NCI-H1048 (cell line): ENCODE measurements around the gene CHORDC1.
"Not testable (repeated sequence)": the region's sequence is repeated elsewhere in the genome, so short reads cannot be mapped to it uniquely, and the experiment has no call there.

Source experiments
- DNase-seq: peaks from one replicate; lab custom pipeline; 2025; lab: John Stamatoyannopoulos, UW

Gene CHORDC1

DNA sequence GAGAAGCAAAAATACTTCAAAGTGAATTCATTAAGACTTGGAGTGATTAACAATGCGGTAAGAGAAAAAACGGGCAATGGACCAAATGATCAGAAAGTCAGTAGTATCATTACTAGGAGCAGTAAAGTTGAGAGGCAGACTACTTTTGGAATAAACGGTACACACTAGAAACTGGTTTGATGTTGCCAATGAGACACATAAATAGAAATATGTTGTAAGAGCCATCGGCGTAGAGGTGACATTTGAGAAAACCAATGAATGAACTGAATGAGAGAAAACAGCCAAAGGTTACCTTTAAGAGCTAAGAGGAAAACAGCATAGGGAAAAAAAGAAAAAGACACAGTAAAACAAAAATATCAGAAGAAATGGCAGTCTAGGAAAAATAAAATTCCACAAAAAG lies 6.2 kb downstream of the CHORDC1 start:
- no peak for DNase-seq

- no peak for DNase-seq
These were observed 9.5 kb downstream of the CHORDC1 start for GRCh38 chr11:90213322-90213721.

DNA sequence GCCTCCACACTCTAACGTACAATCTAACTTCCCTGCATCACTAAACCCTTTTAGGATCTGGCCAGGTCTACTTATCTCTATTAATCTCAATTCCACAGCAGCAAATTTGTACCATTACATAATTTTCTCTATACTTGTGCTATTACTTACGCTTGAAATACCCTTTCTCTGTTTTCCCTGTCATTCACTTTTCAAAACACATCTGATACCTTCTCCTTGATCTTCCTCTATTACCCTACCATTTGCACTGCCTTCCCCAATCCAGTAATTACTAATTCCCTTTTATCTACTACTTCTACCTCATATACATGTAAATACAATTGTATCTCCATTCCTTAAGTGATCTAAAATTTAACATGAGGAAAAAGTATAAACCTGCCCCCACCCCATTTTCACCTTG lies 14.0 kb downstream of the CHORDC1 start:
- no peak for DNase-seq

GRCh38 chr11:90207992-90208391 lies 14.9 kb downstream of the CHORDC1 start:
- DNase-seq: not testable (repeated sequence)

GRCh38 chr11:90204832-90205646 lies 17.8 kb downstream of the CHORDC1 start:
- DNase-seq: peak; percentile 7

DNA sequence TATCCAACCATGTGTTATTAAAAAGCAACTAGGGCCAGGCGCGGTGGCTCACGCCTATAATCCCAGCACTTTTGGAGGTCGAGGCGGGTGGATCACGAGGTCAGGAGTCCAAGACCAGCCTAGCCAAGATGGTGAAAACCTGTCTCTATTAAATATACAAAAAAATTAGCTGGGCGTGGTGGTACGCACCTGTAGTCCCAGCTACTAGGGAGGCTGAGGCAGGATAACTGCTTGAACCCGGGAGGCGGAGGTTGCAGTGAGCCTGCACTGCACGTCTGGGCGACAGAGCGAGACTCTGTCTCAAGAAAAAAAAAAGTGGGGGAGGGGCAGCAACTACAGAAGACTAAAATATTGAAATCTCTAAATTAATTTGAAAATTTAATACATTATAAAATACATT lies 18.4 kb downstream of the CHORDC1 start:
- no peak for DNase-seq

- DNase-seq: no peak
These were observed 20.5 kb downstream of the CHORDC1 start for GRCh38 chr11:90202342-90202741.

- DNase-seq: no peak
These were observed 25.5 kb downstream of the CHORDC1 start for GRCh38 chr11:90197377-90197776.

DNA sequence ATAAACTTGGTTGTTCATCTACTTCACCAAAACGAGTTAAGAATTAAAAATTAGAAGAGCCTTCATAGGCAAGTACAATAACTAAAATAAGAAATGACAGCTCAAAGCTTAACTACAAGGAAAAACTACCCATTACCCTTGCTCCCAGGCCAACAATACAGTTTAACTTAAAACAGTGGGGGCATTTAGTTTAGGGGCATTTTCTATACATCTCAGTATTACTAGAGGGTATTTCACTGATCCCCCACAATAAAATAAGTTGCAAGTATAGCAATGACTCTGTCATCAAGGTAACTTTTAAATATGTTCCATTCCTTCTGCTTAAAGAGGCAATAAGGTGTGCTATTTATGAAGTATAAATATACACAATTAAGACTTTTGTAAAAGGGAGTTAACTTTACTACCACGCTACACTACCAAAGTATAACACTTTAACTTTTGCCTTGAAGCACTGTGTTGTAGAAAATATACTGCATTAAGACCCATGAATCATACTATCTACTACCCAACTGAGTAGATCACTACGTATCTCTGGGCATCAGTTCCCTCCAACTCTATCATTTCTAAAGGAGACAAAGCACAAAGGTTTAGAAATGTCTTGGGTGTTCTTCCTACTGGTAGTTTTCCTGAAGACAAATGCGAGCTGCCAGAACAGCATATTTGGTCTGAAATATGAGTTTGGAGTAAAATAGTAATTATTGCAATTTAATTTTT lies 29.8 kb downstream of the CHORDC1 start:
- no peak for DNase-seq

DNA sequence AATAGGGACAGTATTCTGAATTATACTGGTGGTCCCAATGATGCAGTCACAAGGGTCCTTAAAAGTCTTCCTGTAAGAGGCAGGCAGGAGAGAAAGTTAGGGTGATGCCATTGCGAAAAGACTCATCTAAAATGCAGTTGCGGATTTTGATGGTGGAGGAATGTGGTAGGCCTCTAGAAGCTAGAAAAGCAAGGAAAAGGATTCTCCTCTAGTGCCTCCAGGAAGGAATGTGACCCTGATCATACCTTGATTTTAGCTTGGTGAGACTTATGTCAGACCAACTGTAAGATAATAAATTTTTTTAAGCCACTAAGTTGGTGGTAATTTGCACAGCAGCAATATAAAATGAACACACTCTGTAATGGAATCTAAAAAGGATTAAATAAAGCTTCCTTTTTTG lies 33.8 kb downstream of the CHORDC1 start:
- DNase-seq: no peak

GRCh38 chr11:90187839-90188238 lies 35.0 kb downstream of the CHORDC1 start:
- no peak for DNase-seq

DNA sequence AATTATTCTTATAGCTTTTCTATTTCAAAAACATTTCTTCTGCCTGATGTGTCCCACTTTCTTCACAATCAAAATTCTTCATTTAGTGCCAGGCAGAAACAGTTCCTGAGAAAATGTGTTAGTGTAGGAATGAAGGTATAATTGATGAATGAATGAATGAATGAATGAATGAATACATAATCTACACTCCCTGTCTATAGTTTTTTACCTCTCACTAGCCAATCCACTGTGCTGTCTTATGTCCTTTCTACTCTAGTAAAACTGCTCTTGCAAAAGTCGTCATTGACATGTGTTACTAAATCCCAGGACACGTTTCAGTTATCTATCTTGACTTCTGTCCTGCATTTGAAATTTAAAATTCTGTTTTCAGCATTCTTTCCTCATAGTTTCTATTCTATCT lies 42.9 kb downstream of the CHORDC1 start:
- DNase-seq: no peak

DNA sequence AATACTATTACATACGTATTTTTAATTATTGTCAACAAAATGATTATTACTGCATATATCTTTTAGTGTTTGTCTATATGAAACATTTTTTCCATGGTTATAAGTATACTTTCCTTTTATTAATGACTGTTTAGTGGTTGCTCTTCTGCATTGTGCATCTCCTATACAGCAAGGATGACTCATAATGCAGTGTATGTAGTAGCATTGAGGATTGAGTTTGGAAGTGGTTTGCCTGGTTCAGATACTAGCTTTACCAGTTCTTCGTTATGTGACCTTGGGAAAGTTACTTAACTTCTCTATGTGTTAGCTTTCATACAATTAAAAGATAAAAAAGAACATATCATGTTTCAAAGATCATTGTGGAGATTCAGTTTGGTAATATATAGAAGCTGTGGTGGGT lies 44.1 kb downstream of the CHORDC1 start:
- no peak for DNase-seq

DNA sequence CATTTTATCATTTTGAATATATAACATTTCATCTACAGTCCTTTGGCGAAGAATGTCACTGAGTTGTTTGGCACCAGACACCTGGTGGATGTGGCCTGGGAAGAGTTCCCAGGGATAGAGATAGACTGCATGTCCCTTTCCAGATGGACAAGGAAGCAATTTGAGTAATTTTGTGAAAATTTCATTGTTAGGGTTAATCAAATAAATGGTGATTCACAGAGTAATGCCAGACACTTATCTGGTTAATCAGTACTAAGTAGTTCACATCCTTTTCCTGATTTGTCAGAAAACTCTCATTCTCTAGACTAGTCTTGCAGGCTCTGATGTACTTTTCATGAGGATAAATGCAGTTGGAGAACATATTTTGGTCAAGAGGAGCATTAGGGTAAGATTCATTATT lies 46.8 kb downstream of the CHORDC1 start:
- DNase-seq: no peak

DNA sequence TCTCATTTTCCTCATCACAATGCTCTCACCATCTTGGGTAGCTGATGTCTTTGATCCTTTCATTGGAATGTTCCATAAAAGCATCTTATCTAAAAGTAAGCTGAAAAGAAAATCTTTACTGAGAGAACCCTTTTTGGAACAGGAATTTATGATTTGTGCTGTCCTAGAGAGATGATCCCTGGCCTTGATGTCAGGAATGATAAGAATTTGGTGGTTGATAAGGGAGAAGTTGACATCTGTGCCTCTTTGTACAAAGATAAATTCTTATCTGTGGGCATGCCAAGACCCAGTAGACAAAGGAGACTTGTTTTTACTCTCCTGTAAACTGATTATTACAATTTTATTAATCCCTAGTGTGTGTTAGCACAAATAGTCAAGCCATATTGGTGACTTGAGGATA lies 51.5 kb downstream of the CHORDC1 start:
- DNase-seq: no peak

DNA sequence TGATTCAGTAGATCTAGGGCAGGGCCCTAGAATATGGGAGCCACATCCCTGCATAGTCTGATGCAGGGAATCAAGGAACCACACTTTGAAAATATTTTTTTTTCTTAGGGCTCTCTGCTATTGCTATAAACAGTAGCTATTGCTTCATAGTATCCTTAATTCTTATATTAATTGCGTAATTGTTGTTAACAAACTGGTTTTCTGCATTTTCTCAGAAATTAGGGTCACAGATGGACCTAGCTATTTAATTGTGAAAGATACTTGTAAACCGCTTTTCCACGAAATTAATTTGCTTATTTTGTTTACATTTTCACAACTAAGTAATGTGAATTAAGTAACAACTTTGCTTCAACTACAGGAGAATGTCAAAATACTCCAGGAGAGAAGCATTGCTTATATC lies 54.3 kb downstream of the CHORDC1 start:
- DNase-seq: no peak

DNA sequence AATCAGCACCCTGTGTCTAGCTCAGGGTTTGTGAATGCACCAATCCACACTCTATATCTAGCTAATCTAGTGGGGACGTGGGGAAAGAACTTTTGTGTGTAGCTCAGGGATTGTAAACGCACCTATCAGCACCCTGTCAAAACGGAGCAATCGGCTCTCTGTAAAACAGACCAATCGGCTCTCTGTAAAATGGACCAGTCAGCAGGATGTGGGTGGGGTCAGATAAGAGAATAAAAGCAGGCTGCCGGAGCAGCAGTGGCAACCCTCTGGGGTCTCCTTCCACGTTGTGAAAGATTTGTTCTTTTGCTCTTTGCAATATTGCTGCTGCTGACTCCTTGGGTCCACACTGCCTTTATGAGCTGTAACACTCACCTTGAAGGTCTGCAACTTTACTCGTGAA lies 55.1 kb downstream of the CHORDC1 start:
- not testable (repeated sequence) for DNase-seq

GRCh38 chr11:90166982-90167573 lies 55.8 kb downstream of the CHORDC1 start:
- not testable (repeated sequence) for DNase-seq
